ENCODE data around the gene STX19. TPM values are rescaled to one million over a fixed set of nuclear protein-coding genes. Genes with fewer than 3 reads are reported as not detected.

The STX19 gene
- total and polyA plus RNA-seq, 7 donors, result not detected

DNA sequence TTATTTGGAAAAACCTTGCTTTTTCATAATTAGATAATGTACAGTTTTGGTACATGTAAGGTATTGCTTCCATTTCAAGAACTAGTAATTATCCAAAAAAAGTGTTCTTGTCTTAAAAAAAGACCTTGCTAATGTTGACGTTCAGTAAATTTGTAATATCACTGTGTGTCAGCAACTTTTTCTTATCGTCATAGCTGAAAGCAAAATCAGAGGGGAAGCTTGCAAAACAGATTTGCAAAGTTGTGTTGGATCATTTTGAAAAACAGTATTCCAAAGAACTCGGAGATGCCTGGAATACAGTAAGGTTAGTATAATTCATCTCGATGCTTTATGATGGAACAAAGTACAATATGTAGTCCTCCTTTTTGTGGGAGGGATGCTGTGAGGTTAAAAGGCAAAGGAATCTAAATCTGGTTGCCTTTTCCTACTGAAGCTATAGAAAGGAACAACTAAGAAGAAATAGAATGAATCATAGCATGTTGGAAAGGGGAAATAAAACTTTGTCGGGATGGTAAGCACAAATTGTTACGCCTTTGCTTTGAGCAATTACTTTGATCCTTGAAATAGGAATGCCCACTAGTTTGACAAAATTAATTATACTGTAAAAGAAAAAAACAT is 36.0 kb upstream of the STX19 start:
- no peaks in the 10 kb centered on the region for H3K27me3 ChIP-seq (ENCODE audit: insufficient read depth in 3 of 3, low read length in 2 of 3)
- intact Hi-C loops (cut with DNase I), result no loop called here
- DNase-seq (no peak), ATAC-seq (no peak)
- peaks cover 4% of the 10 kb centered on the region for H3K4me1 ChIP-seq
- TF ChIP-seq, protein P1, sequence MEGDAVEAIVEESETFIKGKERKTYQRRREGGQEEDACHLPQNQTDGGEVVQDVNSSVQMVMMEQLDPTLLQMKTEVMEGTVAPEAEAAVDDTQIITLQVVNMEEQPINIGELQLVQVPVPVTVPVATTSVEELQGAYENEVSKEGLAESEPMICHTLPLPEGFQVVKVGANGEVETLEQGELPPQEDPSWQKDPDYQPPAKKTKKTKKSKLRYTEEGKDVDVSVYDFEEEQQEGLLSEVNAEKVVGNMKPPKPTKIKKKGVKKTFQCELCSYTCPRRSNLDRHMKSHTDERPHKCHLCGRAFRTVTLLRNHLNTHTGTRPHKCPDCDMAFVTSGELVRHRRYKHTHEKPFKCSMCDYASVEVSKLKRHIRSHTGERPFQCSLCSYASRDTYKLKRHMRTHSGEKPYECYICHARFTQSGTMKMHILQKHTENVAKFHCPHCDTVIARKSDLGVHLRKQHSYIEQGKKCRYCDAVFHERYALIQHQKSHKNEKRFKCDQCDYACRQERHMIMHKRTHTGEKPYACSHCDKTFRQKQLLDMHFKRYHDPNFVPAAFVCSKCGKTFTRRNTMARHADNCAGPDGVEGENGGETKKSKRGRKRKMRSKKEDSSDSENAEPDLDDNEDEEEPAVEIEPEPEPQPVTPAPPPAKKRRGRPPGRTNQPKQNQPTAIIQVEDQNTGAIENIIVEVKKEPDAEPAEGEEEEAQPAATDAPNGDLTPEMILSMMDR (IDR thresholded peaks at IDR 0.05), result no peak
- WGBS, 3 donors, result 69 to 74% (median 73%) methylated on average over 6 of the region's 6 CpGs
- H3K4me3 ChIP-seq, result peak overlapping the region; percentile 74
- no peak overlapping the region for H3K27ac ChIP-seq
- H3K9me3 ChIP-seq, result no peaks in the 10 kb centered on the region
- no peaks in the 10 kb centered on the region for H3K36me3 ChIP-seq (ENCODE audit: insufficient read depth in 1 of 2, low read depth in 1 of 2)

GRCh38 chr3:94063496-94064119 is 35.2 kb upstream of the STX19 start:
- Histone ChIP-seq H3K4me1 (peaks cover 4% of the 10 kb centered on the region), H3K27ac (peak overlapping the region; percentile 79), H3K27me3 (ENCODE audit: insufficient read depth in 3 of 3, low read length in 2 of 3) (no peaks in the 10 kb centered on the region), H3K9me3 (no peaks in the 10 kb centered on the region), H3K36me3 (ENCODE audit: insufficient read depth in 1 of 2, low read depth in 1 of 2) (no peaks in the 10 kb centered on the region), H3K4me3 (peak overlapping the region; percentile 74)
- 48 to 49% (median 48%) methylated on average over 17 of the region's 17 CpGs for WGBS, 3 donors
- ATAC-seq (no peak), DNase-seq (no peak)
- intact Hi-C loops (cut with DNase I), result no loop called here
- TF ChIP-seq, protein P1 (IDR thresholded peaks at IDR 0.05), result no peak

- H3K4me3 ChIP-seq, result peak within 1 kb of the TSS; percentile 74
- TF ChIP-seq, protein P1 (IDR thresholded peaks at IDR 0.05), result no peak
- peaks cover 4% of the 10 kb centered on the region for H3K4me1 ChIP-seq
- peak; percentile 90 to 95 (median 94) for ATAC-seq
- intact Hi-C loops (cut with DNase I), result no loop called here
- 0 to 1% (median 1%) methylated on average over 52 of the region's 52 CpGs for WGBS, 3 donors
- no peaks in the 10 kb centered on the region for H3K36me3 ChIP-seq (ENCODE audit: insufficient read depth in 1 of 2, low read depth in 1 of 2)
- H3K27me3 ChIP-seq (ENCODE audit: insufficient read depth in 3 of 3, low read length in 2 of 3), result no peaks in the 10 kb centered on the region
- H3K9me3 ChIP-seq, result no peaks in the 10 kb centered on the region
- H3K27ac ChIP-seq, result peak within 1 kb of the TSS; percentile 79
- DNase-seq, result peak; percentile 88 to 91
Observed at GRCh38 chr3:94062513-94063404, 34.4 kb upstream of the STX19 start, which contains the start of the genes DHFR2 and NSUN3. TSS of gene DHFR2 (minus strand) at chr3:94062916. CDS start at chr3:94061511, 1,405 bp downstream. TSS of gene NSUN3 (plus strand) at chr3:94063061. CDS start at chr3:94063127, 66 bp downstream.

DNA sequence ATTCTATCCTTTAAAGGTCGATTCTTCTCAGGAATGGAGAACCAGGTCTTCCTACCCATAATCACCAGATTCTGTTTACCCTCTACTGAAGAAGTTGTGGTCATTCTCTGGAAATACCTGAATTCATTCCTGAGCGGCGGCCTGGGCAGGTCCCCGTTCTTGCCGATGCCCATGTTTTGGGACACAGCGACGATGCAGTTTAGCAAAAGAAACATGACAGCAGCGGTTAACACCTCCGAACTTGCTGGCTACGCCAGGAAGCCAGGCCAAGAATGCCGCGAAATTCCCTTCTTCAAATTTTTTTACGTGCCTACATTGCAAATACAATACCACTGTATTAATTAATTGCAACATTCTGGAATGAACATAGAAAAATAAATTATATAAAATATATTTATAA is 32.9 kb upstream of the STX19 start:
- Histone ChIP-seq H3K27me3 (ENCODE audit: insufficient read depth in 3 of 3, low read length in 2 of 3) (no peaks in the 10 kb centered on the region), H3K9me3 (no peaks in the 10 kb centered on the region), H3K27ac (no peak overlapping the region), H3K4me3 (no peak overlapping the region), H3K4me1 (peaks cover 4% of the 10 kb centered on the region), H3K36me3 (ENCODE audit: insufficient read depth in 1 of 2, low read depth in 1 of 2) (peaks cover 0 to 5% of the 10 kb centered on the region in 2 donors)
- intact Hi-C loops (cut with DNase I), result no loop called here
- 93 to 94% (median 93%) methylated on average over 13 of the region's 13 CpGs for WGBS, 3 donors
- ATAC-seq (no peak), DNase-seq (no peak)
- TF ChIP-seq, protein P1 (IDR thresholded peaks at IDR 0.05), result no peak

Data from psoas muscle (tissue), 8 donors.